Activated gamma-delta T cell treated with anti-CD3 and anti-CD28 coated beads, Interleukin-2, amount 50 U/mL, for 16 hours (primary cell): ENCODE results near the gene ZMYND8.

ENCODE experiments used
- DNase-seq: peaks from one replicate; pipeline ENCODE4 v3.0.0-alpha.2; 2020; ENCODE audit warnings: low read depth

ZMYND8 gene

DNA sequence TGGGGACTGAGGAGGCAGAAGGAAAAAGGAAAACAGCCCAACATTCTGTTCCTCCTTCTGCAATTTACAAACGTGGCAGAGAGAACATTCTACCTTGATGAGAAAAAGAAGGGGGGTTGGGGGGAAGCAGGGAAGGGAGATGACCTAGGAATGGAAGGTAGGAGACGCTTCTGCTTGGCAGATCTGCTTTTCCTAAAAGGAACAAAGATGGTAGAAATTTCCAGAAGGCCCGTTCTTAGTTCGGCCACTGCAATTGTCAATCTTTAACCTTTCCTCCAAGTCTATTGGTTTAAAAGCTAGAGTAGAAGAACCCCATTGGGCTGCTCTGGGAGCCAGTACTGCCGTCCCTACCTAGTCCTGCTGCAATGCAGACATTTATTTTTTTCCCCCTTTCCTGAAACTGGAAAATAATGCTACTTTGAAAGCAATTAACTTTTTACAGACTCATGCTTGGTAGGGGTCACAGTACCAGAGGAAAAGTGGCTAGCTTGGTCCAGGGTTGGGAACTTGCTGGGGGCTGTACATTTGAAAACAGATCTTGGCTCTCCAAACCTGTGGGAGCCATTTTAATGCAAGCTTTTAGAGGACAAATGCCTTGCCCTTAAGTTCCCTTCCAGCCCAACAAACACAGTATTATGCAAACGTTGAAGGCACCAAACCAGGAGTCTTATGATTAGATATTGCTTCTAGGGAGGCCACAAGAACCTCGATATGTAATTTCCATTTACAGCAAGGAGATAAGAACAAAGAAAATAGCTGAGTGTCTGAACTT is 2.6 kb downstream of the ZMYND8 start:
- no peak for DNase-seq

DNA sequence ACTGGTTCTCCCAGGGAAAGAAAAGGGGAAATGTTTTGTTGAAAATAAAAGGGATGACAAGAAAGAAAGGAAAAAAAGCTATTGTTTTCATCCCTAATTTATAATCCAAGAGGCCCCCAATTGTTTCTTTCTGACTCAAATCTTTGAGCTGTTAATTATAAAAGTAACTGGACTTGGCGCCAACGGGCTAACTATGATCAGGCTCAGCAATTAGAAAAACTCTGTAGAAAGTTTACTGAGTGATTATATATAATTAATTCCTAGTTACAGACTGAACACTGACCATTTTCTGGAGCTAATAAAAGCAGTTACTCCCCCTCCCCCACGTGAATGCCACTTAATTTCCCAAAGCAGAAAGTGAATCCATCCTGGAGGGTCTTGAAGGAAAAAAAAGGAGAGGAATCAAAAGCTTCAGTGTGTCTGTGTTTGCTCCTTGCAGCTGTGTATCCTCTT is 3.2 kb downstream of the ZMYND8 start:
- DNase-seq, result no peak

DNA sequence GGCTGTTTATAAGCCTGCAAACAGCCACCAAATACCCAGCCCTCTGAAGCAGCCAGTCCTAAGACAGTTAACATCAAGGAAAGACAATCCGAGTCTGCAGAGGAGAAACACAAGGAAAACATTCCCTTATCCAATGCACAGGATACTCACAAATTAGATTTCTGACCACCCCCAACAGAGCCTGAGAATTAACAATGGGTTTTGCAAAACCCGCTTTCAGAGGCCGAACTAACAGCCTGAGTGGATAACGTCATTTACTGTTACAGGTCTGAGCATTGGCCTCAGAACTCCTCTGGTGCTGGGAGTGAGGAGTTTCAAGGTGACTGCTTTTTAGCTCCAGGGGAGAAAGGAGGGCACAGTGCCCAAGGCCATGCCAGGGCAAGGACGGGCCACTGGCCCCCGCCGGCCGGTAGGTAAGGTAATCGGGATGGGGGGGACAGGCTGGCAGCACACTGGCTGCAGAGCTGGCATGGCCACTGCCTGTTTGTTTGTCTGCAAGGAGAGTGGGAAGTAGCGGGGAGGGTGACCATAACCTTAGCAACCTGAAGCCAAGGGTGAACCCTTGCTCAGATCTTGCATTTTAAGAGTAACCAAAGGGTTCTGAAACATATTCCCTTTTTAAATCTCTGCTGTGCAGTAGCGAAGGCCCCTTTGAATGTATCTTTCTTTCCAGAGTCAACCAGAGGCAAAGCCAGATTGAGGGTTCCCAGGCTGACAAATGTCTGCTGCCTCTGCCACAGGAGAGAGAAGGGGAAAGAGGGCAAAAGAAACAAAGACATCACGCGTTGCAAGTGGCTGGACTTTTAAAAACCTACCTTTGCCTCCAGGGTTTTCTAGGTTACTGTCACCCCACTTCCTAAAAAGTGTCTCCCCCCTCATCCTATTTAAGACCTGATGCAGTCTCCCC is 3.9 kb downstream of the ZMYND8 start:
- no peak for DNase-seq

DNA sequence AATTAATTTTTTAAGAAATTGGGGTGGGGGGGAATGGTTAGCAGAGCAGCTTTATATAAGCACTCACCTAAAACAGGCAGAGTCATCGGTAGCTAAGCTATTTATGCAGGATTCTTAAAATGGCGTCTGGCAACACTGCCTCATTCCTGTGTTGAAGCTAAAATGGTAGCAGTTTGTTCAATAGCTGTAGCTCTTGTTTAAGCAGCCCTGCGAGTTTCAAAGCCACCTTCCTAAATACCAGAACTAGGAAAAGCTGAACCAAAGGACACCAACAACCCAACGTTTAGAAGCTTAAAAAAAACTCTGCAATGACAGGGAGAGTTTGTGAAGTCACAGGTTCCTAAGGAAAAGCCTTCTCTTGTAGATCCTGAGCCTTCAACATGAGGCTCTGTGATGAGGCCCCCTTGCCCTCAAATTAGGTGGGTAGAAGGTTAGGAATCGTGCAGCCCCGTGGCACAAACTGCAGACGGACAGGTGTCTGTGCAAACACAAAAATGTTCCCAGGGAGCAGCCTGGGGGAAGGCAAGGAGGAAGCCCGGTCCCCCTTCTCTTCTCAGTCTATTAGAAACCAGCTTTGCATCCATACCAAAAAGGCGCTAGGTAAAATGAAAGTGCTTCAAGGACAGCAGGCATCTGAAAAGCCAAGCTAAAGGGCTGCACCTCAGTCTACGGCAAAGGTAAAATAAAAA is 4.7 kb downstream of the ZMYND8 start:
- no peak for DNase-seq

DNA sequence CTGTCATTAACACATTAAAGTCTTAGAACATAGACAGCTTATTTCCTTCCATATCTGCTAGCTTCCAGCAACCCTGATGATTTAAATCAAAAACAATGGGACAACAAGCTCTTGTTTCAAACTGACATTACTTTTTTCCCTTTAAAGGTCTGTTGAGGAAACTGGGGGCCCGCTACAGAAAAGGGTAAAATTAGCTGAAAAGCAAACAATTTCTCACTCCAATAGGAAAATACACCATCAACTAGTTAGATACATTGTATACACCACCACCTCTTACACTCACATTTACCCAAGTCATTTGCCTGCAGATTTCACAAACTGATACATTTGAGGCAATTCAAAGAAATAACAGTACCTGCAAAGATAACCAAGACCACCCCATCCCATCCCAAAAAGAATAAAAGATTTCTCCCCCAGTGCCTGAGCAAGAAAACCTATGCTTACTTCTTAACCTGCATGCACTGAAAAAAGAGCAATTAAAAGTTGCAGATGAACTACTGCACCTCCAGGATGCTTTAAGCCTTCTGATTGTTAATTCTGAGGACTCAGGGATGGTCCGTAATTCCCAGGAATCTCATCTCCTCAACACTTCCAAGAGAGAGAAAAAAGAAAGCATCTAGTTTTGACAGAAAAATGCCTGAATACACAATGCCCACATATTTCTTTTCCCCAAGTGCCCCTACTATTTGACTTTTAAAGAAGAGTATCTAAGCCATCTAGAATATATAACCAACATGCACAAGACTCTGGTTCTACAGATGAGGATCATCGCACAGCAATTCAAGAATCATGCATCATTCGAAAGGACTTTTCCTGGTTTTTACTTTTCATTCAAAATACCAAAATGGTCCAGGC is 5.6 kb downstream of the ZMYND8 start:
- DNase-seq, result no peak

- no peak for DNase-seq
Observed at GRCh38 chr20:47350181-47350550, 6.3 kb downstream of the ZMYND8 start.

GRCh38 chr20:47349365-47350180 is 6.9 kb downstream of the ZMYND8 start:
- no peak for DNase-seq

GRCh38 chr20:47348539-47349142 is 7.9 kb downstream of the ZMYND8 start:
- no peak for DNase-seq

- DNase-seq, result no peak
Observed at GRCh38 chr20:47347661-47348435, 8.7 kb downstream of the ZMYND8 start.

DNA sequence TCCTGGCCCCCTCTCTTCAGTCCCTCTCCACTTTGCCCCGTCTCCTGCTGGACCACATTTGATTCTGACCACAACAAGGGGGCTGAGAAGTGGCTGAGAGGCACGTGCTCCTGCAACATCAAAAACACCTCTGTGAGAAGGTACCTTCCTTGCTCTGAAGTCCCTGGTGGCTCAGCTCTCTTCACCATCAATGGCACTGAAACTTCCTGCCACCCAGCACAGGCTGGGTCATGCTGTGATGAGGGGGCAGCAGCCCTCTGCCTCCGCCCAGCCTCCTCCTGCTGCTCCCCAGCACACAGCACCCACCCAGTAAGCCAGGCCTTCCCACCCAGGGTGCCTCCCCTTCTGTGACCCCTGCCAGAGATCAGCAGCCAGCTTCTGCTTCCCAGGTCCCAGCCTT is 10.3 kb downstream of the ZMYND8 start:
- DNase-seq, result no peak

- no peak for DNase-seq
Observed at GRCh38 chr20:47345214-47345613, 11.3 kb downstream of the ZMYND8 start.

DNA sequence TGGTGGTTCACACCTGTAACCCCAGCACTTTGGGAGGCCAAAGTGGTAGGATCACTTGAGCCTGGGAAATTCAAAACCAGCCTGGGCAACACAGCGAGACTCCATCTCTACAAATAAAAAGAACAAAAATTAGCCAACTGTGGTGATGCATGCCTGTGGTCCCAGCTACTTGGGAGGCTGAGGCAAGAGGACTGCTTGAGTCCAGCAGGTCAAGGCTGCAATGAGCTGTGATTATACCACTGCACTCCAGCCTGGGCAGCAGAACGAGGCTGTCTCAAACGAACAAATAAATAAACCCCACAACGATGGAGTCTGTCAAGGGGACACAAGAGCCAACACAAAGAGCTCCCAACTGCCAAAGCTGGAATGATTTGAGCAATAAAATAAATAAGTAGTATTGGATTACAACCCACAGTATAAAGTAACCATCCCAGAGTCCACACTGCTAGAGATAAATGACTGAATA is 13.5 kb downstream of the ZMYND8 start:
- no peak for DNase-seq

DNA sequence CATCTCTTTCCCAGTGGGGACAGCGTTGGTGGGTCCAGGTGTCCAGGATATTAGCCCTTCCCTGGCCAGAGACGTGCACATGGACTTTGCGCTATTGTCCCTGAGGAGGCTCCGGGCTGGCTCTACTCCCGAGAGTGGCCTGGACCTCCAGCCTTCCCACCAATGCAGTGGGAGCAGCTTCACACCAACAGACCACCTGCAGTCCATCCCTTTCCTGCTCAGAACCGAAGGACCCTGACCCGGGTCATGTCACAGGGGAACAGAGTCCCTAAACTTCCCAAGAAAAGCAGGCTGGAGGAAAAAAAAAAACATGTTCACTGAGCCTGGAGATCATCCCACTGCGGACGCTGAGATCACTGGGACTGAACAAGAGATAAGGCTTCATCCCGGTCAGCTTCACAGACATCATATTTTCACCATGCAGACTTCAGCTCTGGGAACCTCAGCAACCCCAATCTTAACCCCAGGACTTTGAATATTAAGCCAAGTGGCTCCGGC is 18.3 kb downstream of the ZMYND8 start:
- DNase-seq, result no peak

DNA sequence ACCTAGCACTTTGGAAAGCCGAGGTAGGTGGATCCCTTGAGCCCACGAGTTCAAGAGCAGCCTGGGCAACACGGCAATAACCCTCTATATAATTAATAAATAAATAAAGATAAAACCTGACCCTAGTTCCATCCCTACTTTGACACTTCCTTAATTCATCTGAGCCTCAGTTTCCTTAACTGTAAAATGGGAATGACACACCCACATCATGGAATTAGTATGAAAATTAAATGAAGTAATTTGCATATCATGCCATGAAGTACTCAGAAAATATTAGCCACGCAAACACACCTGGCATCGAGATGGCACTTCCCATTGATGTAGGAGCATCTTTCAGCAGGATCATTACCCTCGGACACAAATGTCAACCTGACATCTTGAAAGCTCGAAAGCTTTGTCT is 19.1 kb downstream of the ZMYND8 start:
- no peak for DNase-seq

DNA sequence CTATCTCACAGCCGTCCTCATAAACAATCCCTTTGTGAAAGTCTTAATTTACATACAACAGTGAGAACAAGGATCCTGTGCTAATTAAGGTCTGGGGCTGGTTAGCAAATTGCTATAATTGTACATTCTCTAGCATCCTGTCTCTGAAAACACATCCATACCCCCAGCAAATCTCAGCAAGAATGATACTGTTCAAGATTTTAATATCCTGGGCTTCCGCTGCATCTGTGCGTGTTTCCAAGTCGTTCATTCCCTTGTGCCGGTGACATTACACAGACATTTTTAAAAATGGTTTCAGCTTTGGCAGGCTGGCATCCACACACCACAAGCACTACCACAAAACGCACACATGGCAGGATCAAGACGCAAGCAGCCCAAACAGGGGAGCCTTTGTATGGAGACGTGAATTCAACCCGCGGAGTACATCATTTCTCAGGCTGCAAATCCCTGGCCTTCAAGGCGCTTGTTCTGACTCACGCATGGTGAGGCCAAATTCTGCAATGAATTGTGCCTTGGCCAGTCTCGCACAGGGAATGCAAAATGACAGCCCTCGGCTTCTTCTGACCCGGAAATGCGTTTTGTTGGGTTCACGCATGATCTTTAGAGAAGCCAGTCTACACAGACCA is 20.3 kb downstream of the ZMYND8 start:
- no peak for DNase-seq

- DNase-seq, result no peak
Observed at GRCh38 chr20:47335251-47336128, 21.0 kb downstream of the ZMYND8 start.

DNA sequence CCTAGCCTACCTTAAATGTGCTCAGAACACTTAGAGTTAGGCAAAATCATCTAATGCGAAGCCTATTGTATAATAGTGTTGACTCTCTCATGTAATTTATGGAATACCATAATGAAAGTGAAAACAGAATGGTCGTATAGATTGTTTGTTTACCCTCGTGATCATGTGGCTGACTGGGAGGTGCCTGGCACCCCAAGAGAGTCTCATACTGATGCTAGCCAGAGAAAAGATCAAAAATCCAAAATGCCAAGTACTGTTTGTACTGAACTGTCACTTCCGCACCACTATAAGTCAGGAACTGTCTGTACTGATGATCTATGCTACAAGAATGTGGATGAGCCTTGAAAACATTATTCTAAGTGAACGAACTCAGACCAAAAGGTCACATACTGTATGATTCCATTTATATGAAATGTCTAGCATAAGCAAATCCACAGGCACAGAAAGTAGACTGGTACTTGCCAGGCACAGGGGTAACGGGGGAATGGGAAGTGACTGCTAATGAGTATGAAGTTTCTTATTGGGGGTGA is 22.4 kb downstream of the ZMYND8 start:
- DNase-seq, result no peak
